Stimulated activated CD8-positive, alpha-beta memory T cell treated with anti-CD3 and anti-CD28 coated beads, Interleukin-7, amount 100 ng/mL, for 24 hours (primary cell): ENCODE data around the gene TNFRSF4.
"Not testable (repeated sequence)": the region's sequence is repeated elsewhere in the genome, so short reads cannot be mapped to it uniquely, and the experiment has no call there.

ENCODE experiments used
- DNase-seq: peaks from one replicate; pipeline ENCODE4 v3.0.0-alpha.2; 2020; ENCODE audit warnings: low read depth

Gene TNFRSF4

DNA sequence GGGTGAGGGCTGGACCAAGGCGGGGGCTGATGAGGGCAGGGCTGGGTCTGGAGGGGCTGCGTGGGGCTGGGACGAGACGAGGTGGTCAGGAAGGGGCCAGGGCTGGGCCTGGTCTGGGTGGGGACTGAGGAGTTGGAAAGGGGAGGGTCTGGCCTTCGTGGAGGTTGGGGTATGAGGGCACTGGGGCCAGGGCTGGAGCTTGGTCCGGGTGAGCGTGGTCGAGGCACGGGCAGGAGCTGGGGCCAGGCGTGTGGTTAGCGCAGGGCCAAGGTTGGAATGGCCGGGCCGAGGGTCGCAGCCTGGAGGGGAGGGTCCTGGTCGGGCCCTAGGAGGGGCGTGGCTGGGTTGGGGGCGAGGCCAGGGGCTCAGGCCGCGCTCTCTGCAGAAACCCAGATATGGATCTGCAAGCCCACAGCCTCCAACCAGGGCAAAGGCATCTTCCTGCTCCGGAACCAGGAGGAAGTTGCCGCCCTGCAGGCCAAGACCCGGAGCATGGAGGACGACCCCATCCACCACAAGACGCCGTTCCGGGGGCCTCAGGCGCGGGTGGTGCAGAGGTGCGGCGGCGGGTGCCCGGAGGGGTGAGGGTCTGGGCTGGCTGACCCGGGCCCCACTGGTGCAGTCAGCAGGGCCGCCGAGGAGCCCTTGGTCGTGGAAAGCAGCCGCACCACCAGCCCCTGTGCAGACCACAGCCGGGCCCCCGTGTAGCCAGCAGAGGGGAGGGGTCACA, 31.3 kb downstream of the TNFRSF4 start:
- no peak for DNase-seq

DNA sequence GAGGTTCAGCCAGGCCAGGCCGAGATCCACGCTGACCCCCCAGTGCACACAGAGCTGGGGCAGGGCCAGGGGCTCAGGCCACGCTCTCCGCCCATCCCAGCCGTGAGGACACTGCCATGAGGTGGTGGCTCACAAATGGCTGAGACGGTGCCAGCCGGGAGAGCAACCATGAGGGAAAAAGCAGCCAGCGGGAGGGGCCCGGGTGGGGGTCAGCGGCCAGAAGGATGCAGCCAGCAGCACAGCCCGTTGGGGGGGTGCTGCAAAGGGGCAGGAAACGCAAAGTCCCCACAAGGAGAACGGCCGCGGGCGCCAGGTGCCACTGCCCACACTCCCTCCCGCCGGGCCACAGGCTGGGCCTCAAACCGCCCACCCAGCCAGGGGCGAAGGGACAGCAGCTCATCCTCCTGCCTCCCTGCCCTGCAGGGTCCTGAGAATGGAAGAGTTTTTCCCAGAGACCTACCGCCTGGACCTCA, 32.0 kb downstream of the TNFRSF4 start:
- no peak for DNase-seq

DNA sequence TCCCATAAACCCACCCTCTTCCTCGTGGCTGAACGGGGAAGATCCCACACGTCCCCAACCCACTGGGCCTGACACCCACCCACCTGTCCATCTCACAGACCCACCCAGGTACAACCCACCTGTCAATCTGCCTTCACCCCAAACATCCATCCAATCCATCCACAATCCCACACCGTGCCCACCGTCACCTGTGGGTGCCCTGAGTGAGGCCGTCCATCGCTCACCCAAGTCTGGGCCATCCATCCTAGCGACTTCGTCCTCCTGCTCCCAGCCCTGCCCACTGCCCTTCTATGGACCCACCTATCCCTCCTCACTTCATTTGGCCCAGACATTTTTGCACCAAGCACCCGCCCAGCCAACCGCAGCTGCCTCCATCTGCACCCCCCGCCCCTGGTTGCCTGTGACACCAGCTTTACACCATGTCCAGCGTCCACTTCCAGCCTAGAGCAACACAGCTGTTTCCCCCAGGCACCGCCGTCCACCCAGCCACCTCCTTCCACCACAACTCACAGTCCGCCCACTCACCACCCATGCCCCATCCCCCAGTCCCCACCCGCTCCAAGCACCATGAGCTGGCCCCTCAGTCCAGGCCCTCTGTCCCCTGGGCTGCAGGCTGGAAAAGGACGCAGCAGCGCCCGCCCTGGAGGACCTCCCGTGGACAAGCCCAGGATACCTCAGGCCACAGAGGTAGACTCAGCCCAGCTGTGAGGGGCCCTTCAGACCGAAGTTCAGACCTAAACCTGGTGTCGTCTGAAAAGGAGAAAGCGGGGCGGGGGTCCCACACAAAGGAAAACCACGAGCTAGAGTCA, 32.6 kb downstream of the TNFRSF4 start:
- DNase-seq = no peak

DNA sequence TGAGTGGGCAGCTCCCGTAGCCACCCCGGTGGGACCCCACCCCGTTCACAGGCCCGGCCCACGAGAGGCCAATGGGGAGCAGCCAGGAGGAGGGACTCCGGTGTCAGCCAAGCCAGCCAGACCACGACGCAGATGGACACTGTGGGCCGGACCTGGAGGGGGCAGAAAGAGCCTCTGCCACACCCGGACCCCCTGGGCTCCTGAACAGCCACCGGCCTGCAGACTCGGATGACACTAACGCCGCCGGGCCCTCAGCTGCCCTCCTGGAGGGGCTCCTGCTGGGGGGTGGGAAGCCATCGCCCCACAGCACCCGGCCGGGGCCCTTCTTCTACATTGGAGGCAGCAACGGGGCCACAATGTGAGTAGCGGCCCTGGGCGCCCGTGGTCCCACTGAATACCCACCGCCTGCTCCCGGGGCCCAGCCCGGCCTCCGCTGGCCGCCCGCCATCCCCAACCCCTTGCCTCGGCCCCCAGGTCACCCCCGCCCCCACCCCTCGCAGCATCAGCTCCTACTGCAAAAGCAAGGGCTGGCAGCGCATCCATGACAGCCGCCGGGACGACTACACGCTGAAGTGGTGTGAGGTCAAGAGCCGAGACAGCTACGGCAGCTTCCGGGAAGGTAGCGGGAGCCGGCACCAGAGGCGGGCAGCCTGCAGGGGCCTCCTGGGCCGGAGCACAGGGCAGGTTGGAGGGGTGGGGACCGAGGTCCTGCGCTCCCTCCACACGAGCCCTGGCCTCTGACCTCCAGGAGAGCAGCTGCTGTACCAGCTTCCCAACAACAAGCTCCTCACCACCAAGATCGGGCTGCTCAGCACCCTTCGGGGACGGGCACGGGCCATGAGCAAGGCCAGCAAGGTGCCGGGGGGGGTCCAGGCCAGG, 33.7 kb downstream of the TNFRSF4 start:
- DNase-seq = no peak

DNA sequence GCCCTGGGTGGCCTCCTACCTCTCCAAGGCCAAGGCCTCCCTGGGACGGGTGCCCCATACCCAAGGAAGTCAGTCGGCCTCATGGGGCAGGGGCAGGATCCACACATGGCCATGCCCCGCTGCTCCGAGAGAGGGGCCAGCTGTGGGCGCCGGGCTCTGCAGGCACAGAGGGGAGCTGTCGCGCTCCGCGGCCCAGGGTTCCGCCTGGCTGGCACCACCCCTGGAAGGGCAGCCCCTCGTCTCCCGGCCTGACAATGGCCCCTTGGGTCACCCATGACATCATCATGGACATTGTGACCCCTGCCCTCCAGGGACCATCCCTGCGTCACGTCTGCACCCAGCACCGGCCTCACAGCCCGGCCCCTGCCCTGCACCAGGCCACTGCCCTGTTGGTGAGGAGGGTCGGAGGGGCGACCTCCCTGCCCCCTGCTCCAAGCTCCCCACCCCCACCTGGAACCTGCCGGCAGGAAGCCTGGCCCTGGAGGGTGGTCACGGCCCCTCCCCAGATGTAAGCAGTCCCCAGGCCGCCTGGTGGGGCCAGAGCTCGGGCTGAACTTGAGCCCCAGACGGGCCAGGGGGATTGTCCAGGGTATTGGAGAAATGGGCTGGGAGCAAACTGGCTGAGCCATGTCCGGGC, 34.5 kb downstream of the TNFRSF4 start:
- no peak for DNase-seq

DNA sequence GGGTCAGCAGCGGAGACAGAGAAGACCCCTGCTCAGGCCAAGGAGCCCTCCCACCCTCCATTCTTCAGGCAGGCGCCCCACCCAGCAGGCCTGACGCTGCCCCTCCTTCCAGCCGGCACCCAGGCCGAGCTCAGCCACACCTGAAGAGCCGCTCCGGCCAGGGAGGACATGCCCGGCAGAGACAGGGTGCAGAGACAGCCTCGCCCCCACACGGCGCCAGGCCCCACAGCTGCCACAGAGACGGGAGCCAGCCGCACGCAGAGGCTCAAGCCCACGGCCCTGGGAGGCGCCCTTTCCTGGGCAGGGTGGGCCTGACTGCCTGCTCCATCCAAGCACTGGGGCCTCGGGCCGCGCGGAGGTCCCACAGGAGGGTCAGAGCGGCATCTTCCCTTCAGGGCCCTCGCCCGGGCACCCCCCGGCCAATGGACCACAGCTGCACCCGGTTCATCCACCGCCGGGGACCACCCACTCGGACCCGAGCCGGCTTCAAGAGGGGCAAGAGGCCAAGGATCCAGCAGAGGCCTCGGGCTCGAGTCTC, 35.1 kb downstream of the TNFRSF4 start:
- DNase-seq = no peak

DNA sequence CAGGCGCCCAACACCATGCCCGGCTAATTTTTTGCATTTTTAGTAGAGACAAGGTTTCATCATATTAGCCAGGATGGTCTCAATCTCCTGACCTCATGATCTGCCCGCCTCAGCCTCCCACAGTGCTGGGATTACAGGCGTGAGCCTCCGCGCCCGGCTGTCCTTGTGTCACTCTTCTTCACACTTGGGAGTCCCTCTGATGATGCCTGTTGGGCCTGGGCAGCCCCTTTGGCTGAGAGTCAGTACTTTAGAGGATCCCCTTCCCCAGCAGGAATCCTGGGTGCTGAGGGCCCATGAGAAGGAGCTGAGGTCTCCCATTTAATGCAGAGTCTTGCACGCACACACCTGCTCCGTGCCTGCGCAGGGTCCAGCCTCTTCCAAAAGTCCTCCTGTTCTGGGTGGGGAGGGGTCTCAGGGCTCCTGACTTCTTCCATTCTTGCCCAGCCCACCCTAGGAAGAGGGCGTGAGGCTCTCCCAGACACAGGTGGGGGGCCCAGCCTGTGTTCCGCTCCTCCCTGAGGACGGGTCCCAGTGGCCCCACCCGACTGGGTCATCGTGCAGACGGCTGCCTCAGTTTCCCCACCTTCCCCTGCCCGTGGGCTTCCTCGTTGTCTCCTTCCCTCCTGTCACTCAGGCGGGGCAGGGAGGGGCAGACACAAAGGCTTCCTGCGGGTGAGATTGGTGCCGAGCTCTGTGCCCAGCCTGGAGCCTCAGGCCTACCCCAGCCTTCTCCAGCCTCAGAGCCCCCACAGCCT, 36.3 kb downstream of the TNFRSF4 start:
- no peak for DNase-seq

DNA sequence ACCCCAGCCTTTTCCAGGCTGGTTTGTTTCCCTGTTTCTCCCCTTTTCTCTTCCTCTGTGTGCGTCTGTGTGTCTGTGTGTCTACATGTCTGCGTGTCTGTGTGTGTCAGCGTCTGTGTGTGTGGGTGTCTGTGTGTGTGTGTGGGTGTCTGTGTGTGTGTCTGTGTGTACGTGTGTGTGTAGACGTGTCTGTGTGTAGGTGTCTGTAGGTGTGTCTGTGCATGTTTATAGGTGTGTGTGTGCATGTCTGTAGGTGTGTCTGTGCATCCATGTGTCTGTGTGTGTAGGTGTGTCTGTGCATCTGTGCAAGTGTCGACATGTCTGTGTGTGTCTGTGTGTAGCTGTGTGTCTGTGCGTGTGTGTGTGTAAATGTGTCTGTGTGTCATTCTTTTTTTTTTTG, 37.0 kb downstream of the TNFRSF4 start:
- no peak for DNase-seq

DNA sequence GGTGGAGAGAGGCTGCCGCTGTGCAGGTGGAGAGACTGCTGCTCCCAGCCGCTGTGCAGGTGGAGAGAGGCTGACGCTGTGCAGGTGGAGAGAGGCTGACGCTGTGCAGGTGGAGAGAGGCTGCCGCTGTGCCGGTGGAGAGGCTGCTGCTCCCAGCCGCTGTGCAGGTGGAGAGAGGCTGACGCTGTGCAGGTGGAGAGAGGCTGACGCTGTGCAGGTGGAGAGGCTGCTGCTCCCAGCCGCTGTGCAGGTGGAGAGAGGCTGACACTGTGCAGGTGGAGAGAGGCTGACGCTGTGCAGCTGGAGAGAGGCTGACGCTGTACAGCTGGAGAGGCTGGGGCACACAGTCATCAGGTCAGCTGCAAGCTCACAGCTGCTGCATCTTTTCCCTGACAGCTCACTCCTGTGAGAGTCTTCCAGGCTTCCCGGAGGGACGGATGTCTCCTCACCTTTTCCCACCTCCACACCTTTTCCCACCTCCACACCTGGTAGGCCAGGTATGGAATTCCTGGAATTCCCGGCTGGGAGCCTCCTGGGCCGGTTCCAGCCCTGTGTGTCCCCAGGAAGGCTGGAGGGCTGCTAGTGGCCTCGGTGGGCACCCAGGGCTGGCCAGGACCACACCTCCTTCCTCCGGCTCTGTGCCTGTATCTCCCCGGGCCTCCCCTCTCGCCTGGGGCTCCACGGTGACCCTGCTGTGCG, 37.7 kb downstream of the TNFRSF4 start:
- DNase-seq = not testable (repeated sequence)

DNA sequence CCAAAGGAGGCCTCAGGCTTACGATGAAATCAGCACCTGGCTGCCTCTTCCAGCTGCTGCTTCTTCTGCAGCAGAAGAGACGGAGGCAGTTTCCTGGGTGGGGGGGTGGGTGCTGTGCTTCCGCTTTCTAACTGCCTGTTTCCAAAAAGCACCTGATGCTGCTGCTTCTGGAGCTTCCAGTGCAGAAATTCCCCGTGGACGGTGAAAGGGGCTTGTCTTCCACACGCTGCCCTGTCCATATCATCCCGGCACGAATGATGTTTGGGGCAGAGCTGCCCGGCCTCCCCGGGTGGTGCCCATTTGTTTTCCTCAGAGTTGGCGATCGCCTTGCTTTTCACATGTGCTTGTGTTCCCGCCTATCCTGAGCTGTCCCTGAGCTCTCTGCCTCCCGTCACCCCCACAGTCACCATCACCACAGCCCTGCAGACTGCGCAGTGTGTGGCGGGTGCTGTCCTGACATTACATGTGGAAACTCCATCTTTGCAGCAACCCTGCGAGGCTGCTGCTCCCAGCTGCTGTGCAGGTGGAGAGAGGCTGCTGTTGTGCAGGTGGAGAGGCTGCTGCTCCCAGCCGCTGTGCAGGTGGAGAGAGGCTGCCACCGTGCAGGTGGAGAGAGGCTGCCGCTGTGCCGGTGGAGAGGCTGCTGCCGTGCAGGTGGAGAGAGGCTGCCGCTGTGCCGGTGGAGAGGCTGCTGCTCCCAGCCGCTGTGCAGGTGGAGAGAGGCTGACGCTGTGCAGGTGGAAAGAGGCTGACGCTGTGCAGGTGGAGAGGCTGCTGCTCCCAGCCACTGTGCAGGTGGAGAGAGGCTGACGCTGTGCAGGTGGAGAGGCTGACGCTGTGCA, 38.5 kb downstream of the TNFRSF4 start:
- no peak for DNase-seq

DNA sequence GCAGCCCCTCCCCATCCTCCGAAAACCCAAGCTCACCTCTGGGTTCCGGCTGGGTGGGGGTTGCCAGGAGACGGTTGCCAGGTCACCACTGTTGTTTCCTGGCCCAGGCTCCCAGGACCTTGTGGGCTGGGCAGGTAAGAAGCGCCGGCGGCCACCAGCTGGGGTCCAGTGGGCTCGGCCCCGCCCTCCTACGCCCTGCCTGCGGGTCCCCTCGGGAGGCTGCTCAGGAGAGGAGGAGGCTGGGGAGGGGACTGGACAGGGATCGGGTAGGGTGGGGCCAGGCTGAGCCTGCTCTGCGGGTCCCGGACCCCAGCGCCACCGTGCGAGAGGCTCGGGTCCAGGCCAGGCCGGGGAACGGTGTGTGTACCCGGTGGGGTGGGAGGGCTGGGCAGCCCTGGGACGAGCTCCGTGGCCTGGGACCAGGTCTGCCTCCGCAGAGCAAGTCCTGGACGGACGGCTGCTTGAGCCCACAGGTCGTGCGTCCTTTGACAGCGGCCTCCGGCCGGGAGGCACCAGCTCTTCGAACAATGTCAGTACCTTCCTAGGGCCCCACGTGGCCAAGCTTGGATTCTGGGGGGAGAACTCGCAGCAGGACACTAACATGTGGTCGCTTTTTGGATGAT, 40.0 kb downstream of the TNFRSF4 start, which contains the start of gene TTLL10:
TSS of gene TTLL10 (plus strand) at position 88 of the 623 bp plus-strand sequence. CDS start 5,336 bp downstream, outside the sequence.
- no peak for DNase-seq

DNA sequence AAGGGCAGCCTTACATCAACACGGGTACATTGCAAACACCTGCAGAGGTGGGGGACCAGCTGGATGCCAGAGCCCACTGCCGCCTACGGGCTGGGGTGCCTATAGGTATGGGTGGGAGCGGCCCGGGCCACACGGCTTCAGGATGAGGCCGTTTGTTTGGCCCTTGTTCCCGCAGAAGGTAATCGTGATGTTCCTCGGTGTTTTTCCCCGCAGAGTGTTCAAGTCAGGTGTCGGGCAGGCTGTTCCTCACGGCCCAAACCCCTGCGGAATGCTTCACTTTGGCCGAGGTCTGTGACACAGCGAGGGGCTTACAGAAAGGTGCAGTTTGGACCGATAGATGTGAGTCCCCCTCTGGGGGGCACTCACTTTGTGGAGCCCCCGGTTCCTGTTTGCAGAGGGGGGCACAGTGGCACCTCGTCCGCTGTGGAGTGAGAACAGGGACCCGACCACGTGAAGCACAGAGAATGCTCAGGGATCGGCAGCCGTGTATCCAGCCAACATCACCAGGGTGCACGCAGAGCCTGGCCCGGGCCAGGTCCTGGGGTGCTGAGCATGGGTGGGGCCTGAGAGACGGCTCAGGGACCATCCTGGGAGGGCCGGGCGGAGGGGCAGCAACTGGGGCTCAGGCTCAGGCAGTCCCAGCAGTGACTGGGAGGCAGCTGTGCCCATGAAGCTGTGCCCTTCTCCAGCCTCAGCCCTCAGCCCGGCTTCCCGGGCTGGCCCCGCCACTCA, 40.7 kb downstream of the TNFRSF4 start:
- DNase-seq = no peak

DNA sequence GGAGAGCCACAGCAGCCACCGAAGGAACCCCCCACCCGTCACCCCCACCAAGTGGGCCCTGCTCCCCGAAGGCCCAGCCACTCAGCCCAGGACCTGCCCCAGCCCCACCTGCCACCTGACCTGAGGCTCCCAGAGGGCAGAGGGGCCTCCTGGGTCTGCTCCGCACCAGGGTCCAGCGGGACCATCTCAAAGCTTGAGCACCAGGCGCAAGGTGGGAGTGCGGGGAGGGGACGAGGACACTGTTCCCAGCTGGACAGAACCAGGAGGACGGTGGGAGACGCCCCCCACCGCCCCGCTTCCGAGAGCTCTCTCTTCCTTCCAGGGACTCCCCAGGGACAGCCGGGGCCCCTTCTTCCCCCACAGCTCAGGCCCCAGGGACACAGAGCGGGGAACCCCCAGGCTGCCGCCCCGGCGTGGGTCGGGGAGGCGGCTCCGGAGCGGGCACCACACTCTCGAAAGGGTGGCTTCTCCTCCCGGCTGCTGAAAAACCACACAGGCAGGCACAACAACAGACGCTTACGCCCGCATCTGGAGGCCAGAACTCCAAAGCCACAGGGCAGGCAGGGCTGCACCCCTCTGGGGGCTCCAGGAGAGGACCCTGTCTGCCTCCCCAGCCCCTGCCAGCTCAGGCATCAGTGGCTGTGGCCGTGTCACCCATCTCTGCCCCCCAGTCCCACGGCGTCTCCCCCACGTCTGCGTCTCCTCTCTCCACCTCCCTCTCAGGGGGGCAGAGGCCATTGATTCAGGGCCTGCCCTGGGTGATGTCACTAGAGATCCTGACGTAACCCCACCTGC, 42.2 kb downstream of the TNFRSF4 start:
- DNase-seq = no peak

DNA sequence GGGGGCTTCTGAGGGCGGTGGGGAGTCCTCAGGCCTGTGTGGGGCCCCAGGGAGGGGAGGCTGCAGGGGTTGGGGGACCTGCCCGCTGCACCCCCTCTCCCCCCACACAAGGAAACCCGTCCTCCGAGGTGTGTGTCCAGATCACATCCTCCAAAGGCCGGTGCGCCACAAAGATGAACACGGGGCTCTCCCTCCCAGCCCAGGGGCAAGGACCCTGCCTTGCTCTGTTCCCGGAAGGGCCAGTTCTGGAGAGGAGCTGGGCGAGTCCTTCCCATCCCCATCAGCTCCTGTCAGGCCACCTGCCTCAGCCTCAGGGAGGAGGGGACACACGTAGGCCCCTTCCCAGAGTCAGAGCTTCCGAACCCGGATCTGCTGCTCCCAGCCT, 42.8 kb downstream of the TNFRSF4 start:
- no peak for DNase-seq

DNA sequence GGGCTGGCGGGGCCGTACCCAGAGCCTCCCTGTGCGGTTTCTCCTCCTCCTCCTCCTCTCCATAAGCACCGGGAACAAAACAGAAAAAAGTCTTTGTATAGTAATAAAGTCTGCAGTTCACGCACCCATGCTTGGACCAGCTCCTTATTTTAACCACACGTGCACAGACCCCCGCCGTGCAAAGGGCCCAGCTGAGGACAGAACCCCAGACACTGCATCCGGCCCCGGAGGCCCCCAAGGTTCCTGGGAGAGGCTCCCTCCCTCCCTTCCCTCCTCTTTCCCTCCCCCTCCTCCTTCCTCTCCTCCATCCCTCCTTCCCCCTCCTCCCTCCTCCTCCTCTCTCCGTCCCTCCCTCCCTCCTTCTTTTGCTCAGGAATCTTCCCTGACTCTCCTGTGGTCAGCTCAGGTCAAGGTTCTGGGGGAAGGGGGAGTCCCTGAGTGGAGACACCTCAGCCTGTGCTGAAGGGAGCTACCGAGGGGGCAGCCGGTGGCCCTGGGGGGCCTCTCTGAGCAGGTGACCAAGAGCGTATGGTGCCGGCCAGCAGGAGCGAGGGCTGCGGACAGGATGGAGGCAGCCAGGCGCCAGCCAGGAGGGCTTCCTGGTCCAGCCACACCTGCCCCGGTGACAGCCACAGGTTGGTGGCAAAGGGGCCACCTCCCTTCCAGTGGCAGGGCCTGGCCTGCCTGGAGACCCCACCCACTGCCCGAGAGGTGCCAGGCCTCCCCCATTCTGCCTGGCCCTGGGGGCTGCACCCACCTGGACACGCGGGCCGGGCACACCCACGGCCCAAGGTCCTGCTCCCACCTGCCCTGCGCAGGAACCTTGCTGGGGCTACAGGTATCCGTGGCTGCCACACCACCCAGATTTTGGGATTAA, 43.5 kb downstream of the TNFRSF4 start:
- no peak for DNase-seq
